HG02981 (cell line): ENCODE data around the gene DPYSL5.

Source experiments
- ATAC-seq: cut with Tn5 transposase; IDR thresholded peaks from one replicate; pipeline ENCODE4 v1.9.1; 2021; ENCODE audit warnings: mild to moderate bottlenecking, moderate library complexity; ENCODE audit not compliant: unreplicated experiment

The DPYSL5 gene

DNA sequence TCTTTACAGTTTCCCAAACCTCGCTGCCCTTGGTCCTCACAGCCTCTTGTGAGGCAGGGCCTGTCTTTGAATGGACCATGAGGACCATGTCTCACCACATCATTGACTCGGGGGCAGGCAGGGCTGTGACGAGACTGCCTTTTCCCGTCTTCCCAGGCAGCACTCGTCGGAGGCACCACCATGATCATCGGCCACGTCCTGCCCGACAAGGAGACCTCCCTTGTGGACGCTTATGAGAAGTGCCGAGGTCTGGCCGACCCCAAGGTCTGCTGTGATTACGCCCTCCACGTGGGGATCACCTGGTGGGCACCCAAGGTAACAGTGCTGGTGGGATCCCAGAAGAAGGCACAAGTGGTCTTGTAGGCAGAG is 76.8 kb downstream of the DPYSL5 start:
- no peak for ATAC-seq

DNA sequence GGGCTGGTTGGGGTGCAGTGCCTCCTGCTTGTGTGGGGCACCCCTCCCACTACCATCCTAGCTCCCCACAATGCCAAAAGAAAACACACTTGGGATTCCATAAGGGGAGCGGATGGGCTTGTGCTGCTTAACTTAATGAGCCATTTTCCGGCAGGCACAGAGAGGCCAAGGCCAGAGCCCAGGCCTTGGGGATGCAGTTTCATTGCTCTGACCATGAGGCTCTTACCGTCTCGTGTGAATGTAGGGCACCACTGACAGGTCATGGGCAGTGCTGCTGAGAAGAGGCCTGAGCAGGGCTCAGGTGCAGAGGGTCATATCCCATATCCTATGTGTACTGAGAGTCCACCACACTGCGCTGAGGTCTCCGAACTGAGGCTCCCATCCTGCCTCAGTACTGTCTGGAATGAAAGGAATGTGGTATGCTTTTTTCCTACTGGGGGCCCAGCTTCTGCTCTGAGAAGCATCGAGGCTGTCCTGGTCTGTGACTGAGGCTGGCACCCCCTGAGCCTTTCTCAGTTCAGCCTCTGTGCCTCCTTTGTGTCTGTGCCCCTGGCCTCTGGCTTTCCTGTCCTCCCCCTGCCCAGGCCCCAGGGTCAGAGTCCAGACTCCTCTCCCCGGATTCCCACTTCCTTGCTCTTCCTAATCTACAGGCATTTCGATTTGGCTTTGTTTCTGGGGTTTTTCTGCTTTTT is 77.3 kb downstream of the DPYSL5 start:
- no peak for ATAC-seq

DNA sequence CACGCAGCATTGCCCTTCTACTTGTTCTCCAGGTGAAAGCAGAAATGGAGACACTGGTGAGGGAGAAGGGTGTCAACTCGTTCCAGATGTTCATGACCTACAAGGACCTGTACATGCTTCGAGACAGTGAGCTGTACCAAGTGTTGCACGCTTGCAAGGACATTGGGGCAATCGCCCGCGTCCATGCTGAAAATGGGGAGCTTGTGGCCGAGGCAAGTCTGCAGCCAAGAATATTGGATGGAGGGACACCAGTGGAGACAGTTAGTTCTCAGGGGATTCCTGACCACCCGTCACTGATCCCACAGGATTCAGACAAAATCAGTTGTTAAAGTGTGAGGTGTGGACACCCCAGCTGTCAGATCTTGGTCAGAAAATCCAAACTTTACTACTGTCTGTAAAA is 79.3 kb downstream of the DPYSL5 start:
- ATAC-seq, result no peak

DNA sequence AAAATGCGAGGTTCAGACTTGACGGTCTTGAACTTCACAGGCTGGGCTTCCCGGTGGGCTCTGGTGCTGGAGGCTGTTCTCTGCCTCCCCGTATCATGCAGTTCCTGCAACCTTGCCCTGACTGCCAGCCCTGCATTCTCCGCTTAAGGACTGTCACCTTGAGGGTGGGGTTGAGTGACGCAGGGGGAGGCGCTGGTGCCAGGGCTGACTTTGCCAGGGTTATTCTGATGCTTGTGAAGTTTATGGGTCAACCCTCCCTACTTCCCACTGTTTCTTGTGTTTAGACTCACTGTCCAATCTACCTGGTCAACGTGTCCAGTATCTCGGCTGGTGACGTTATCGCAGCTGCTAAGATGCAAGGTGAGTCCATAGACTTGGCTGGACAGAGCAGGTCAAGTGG is 85.0 kb downstream of the DPYSL5 start:
- ATAC-seq, result no peak

DNA sequence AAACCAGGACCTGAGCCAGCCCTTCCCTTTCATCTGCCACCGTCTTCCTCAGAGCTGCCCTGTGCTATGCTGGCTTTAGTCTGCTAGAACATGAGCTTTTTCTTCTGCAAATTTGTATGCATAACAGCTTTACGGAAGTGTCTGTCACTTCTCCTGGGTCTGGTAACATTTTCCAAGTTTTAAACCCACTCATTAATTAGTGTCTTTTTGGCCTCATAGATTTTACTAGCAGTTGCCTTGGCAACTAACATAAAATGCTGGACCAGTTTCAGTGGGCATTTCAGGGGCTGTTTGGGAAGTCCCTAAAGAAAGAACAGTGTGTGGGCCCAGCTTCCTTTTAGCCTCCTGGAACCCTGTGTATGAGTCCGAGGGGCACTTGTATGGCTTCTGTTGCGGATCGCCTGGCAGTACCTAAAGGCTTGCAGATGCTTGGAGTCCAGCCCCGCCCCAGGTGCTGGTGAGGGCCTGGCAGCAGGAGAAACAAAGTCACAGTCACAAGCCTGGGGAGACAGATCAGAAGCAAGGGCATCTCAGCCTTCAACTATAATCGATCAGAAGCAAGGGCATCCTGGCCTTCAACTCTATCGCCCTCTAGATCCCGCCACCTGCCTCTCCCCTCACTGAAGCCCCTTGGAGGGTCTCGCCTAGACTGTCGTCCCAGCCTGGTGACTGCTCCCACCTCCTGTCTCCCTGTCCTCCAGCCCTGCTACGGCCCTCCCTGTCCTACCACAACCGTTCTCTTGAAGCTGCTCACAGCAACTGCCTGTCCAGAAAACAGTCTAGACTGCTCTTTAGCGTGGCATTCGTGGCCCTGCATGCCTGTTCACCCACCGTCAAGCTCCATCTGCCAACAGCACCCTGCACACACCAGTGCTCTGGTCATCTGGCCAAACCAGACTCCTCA is 85.8 kb downstream of the DPYSL5 start:
- no peak for ATAC-seq

DNA sequence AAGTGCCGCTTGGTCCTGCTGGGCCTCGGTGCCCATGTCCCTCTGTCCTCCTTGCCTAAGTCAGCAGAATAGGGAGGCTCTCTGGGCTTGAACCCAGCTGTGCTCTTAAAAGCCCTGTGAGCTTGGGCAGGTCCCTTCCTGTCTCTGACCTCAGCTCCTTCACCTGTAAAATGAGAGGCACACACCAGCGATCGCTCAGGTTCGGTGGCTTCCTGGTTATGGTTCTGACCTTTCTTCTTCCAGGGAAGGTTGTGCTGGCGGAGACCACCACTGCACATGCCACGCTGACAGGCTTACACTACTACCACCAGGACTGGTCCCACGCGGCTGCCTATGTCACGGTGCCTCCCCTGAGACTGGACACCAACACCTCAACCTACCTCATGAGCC is 86.4 kb downstream of the DPYSL5 start:
- no peak for ATAC-seq

DNA sequence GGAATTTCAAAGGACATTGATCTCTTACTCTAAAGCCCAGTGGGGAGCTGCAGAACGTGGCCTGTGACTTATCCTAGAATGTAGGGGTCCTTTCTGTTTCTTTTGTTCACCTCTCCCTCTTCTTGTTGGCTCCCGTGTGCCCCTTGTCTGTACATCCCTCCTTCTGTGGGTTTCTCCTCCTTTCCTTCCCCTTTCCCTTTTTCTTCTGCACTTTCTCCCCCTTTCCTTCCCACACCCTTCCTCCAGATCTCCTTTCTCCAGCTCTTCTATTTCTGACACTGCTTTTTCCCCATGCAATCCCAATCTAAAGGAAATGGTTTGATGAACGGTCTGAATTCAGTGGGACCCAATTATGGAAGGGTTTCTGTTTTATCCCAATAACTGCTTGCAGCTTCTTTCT is 87.1 kb downstream of the DPYSL5 start:
- no peak for ATAC-seq

DNA sequence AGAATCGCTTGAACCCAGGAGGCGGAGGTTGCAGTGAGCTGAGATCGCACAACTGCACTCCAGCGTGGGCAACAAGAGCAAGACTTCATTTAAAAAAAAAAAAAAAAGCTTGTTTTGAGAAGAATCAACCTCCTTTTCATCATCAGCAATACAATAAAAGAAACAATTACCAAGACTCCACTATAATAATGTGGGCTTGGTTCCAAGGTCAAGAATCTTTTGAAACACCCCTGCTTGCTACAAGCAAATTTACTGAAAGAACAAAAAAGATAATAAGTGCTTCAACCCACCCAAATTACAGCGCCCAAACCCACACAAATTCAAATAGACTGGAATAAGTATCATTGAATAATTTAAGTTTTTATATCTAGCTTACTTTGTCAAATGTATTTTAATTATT is 88.9 kb downstream of the DPYSL5 start:
- ATAC-seq, result no peak

DNA sequence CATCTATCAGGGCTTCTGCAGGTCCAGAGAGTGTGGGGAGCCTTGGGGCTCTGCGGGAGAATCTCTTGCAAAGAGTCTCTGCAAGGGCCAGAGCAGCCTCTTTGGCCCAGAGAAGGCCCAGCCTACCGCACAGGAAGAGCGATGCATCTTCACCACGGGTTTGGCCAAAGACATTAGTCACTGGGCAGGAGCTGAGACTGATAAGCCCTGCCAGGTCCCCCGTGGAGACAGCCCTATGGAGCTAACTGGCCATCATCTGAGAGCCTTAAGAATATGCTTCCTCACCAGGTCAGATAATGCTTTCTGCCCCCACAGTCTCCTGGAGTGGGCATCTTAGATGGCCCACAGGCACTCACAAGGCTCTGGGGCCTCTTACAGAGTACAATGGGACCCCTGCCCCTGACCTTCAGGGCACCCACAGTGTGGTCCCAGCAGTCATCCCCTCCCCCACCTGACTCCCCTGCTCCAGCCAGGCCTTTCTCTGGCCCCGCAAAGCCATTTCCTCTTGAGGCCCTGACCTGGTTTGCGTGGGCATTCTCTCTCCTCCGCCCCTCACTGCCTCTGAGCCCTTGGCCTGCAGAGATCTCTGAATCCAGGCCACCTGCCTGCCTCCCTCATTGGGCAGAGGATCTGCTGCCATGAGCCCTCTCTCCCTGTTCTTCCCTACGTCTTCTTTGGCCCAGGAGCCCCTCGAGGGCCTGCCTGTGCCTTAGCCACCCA is 90.6 kb downstream of the DPYSL5 start:
- ATAC-seq, result no peak

DNA sequence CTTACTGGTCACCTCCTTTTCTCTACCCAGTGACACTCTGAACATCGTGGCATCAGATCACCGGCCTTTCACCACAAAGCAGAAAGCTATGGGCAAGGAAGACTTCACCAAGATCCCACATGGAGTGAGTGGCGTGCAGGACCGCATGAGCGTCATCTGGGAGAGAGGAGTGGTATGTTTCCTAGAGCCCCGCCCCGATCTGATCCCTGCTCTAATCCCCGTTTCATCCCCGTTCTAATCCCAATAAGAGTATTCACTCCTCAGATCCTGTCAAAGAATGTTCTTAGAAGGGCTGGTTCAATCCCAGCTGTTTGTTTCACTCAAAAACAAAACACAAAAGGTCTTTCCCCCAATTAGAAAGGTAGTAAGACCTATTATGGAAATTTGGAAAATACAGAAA is 92.1 kb downstream of the DPYSL5 start:
- ATAC-seq, result no peak

DNA sequence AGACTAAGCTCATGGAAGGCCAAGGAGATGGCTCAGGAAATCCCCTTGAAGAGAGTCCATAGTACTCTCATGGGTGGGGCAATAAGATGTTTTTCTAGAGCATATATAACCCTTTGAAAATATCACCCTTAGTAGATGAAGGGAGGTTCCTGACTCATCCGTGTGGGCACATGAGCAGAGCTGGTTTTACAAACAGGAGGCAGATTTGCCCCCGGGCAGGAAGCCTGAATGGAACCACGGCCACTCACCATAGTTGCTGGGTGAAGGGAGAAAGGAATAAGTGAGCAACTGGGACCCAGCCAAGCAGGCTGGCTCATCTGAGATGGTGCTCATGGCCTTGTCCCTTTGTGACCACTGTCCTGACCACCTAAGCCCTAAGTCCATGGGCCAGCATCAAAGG is 93.6 kb downstream of the DPYSL5 start:
- ATAC-seq, result no peak

DNA sequence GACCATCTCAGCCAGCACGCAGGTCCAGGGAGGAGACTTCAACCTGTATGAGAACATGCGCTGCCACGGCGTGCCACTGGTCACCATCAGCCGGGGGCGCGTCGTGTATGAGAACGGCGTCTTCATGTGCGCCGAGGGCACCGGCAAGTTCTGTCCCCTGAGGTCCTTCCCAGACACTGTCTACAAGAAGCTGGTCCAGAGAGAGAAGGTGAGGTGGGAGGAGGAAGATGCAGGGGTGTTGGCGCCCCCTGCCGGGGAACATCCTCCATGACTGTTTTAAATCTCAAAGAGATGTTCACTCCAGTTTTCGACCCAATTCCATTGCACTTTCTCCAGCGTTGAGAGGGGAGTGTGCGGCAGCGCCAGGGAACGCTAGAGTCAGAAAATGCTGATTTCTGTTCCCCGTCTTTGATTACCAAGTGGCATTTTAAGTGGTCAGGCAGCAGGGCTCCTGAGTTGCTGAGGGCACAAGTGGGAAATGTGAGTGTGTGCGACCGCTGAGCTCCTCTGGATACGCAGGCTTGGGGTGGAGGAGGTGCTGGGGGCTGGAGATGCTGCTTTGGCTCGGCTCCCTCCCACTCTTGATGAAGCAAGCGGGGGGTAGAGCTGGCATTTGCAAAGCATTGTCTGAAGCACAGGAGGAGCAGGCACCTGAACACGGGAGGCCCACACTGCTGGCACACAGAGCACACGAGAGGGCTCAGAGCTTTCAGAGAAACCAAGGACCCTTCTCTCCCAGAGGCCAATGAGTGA is 94.8 kb downstream of the DPYSL5 start:
- no peak for ATAC-seq

DNA sequence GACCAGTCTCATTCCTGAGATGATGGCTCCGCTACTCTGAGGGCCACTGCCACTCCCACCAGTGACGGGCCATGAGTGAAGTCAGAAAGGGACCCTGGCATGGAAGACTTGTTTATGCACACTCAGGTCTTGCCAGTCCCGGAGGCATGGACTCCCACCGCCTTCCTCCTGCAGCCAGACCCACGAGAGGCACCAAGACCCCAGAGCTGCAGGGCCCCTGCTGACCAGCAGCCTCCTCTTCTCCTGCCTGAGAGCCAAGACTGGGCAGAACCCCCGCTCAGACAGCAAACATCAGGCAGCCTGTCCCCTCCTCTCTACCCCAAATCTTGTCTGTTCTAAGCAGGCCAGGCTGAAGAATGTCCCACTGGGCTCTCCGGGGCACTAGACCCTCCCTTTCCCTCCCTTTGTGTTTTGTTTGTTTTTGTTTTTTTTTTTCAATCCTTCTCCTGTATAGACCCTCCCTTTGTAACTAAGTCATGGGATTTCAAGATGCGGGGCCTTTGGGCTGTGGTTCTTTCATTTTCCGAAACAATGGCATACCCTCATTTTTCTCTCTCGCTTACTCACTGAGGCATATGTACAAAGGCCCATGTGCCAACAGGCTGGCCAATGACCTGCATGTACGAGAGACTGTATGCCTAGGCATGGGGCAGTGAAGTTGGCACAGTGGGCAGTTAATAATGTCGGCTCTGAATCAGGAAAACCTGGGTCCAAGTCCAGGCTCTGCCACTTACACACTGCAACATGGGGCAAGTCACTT is 98.2 kb downstream of the DPYSL5 start:
- no peak for ATAC-seq

DNA sequence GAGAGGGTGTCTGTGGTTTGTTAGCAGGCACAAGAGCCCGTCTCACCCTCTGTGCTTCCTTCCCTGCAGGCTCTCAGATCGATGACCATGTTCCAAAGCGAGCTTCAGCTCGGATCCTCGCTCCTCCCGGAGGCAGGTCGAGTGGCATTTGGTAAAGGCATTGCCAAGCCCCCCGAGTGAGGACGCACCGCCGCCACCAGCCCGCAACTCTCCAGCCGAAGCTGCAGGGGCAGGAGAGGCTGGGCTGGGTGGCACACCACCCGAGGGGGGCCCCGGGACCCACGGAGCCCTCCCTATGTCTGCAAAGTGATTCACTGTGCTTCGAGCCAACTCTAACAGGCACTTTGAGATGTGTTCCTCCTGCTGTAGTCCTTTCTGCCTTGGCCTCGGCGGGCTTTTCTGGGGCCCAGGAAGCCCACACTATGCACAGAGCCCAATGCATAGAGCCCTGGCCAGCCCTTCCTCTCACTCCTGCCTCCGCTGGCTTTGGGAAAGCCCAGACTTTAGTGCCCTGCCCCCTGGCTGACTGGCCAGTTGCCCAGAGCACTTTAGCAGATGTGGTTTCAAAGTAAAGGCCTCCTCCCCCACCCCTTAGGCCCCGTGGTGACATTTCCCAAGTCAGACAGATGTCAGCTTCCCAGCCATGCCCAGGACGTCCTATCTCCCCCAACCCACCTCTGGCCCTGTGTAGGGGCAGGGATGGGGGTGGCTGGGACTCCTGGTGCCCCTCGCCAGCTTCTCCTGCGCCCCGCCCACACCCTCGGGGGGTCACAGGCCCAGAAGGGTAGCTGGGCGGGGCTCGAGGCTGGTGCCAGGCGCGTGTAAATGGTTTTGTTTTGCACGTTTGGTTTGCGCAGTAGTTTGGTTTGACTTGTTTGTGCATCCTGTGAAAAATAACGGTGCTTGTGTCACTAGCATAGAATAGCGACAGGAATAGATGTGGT is 99.2 kb downstream of the DPYSL5 start:
- ATAC-seq, result no peak

DNA sequence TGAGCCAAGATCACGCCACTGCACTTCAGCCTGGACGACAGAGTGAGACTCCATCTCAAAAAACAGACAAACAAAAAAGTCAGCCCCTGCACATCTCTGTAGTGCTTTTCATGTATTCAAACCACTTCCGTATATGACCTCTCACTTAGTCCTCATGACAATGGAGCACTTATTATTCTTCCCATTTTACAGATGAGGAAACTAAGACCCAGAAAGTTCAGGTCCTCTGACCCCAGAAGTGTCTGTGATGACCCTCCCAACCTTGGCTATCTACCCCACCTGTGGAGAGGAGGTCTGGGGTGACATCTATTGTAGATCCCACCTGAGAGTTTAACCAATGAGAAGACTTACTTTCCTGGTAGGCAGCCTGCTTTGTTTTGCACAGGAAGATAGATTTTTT is 100.9 kb downstream of the DPYSL5 start:
- ATAC-seq, result no peak

DNA sequence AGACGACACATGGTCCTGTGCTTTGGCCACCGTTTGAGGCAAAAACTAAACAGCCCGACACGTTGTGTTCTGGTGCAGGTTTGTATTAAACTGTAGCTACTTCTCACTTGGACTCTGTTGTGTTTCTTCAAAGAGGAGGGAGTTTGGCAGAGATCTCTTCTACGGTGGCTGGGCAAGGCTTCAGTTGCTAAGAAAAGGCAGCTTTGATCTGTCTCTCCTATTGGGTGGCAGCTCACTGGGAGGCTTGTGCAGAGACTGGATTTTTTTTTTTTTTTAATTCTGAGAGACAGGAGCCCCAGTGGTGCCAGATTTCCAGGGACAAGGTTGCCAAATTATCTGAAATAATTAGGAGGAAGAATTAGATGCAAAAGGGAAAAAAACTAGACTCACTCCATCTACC is 102.3 kb downstream of the DPYSL5 start:
- no peak for ATAC-seq

DNA sequence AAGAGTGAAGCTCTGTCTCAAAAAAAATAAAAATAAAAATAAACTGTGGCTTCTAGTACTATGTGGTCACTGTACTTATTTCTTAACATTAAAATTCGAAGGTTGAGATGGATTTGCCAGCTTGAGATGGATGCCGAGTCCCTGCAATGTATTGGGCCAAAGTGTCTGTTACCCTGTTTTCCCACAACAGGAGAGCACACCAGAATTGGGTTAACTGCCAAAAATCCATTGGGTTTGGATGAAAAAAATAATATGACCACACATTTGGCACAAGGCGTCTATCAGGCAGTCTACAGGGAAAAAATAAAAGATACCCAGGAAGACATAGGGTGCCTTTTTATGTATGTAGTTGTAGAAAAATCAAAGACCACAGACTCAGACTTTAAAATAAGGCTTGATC is 103.3 kb downstream of the DPYSL5 start:
- ATAC-seq, result no peak

DNA sequence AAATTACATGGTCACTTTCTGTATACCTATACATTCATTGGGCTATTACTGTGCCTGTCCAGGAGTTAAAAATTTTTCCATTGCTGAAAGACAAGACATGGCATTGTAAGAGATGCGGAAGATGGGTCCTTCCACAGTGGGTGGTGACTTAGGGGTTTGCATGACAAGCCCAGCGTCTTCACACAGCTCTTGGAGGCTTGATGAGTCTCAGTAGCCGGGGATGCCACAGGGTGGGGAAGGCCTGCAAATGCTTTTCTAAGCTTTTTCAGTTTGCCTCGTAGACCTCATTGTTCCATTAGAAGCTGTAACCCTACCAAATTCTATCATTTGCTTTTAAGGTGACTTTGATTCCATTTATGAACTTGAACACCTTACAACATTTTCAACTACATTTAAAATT is 104.4 kb downstream of the DPYSL5 start:
- no peak for ATAC-seq

DNA sequence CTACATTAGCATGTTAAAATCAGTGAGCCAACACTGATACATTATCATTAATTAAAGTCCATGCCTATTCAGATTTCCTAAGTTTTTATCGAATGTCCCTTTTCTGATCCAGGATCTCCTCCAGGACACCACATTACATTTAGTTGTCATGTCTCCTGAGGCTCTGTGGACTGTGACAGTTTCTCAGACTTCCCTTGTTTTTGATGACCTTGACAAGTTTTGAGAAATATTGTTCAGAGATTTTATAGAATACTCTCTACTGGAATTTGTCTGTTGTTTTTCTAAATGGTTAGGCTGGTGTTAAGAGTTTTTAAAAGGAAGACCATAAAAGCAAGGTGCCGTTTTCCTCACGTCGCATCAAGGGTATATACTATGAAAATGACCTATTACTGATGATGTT is 106.2 kb downstream of the DPYSL5 start:
- no peak for ATAC-seq
